Astrocyte (in vitro differentiated cells and primary cell): ENCODE measurements around the gene NRSN1. TPM values are rescaled to one million over a fixed set of nuclear protein-coding genes. Genes with fewer than 3 reads are reported as not detected.

ENCODE experiments used
- DNase-seq: peaks from one replicate; pipeline ENCODE4 v3.0.0-alpha.2; 2010; ENCODE audit warnings: low read depth
- FAIRE-seq: peaks from 2 replicates; lab custom pipeline; 2011; peaks lifted over from hg19 to GRCh38; lab: Jason Lieb, UNC
- H2AFZ ChIP-seq: 2 replicates; pipeline ENCODE4 v1.6.0; 2012; ENCODE audit warnings: low read depth, low read length, inconsistent platforms
- H3K27ac ChIP-seq: 2 replicates; pipeline ENCODE4 v1.5.1; 2011; ENCODE audit warnings: low read depth, low read length, inconsistent platforms
- H3K27me3 ChIP-seq: 2 replicates; pipeline ENCODE4 v1.6.0; 2011; ENCODE audit warnings: low read length, inconsistent platforms; ENCODE audit not compliant: insufficient read depth
- H3K36me3 ChIP-seq: 2 replicates; pipeline ENCODE4 v1.5.1; 2011; ENCODE audit warnings: low read length, inconsistent platforms; ENCODE audit not compliant: insufficient read depth
- H3K4me1 ChIP-seq: 2 replicates; pipeline ENCODE4 v1.5.1; 2011; ENCODE audit warnings: low read length, inconsistent platforms; ENCODE audit not compliant: insufficient read depth
- H3K4me2 ChIP-seq: 2 replicates; pipeline ENCODE4 v1.6.0; 2012; ENCODE audit warnings: low read length, inconsistent platforms
- H3K4me3 ChIP-seq: 2 replicates; pipeline ENCODE4 v1.5.1; 2011; ENCODE audit warnings: low read depth, mild to moderate bottlenecking, low read length, inconsistent platforms; ENCODE audit not compliant: insufficient read depth
- H3K79me2 ChIP-seq: 2 replicates; pipeline ENCODE4 v1.6.0; 2012; ENCODE audit warnings: mild to moderate bottlenecking, low read length, inconsistent platforms; ENCODE audit not compliant: insufficient read depth
- H3K9ac ChIP-seq: 2 replicates; pipeline ENCODE4 v1.6.0; 2012; ENCODE audit warnings: mild to moderate bottlenecking, low read length, inconsistent platforms
- H3K9me3 ChIP-seq: 2 replicates; pipeline ENCODE4 v1.5.1; 2012; ENCODE audit warnings: low read depth, mild to moderate bottlenecking, low read length, inconsistent platforms; ENCODE audit not compliant: insufficient read depth
- H4K20me1 ChIP-seq: 2 replicates; pipeline ENCODE4 v1.6.0; 2012; ENCODE audit warnings: low read length, inconsistent platforms; ENCODE audit not compliant: insufficient read depth
- H3K27ac Mint-ChIP-seq: one replicate; pipeline ENCODE4 v1.8.0; 2021; ENCODE audit warnings: mild to moderate bottlenecking, mixed read lengths; ENCODE audit not compliant: unreplicated experiment
- H3K27me3 Mint-ChIP-seq: one replicate; pipeline ENCODE4 v1.8.0; 2021; ENCODE audit warnings: low read depth, mixed read lengths; ENCODE audit not compliant: unreplicated experiment
- H3K36me3 Mint-ChIP-seq: one replicate; pipeline ENCODE4 v1.8.0; 2021; ENCODE audit warnings: low read depth, mixed read lengths; ENCODE audit not compliant: unreplicated experiment
- H3K4me1 Mint-ChIP-seq: one replicate; pipeline ENCODE4 v1.8.0; 2021; ENCODE audit warnings: low read depth, mixed read lengths; ENCODE audit not compliant: unreplicated experiment
- H3K4me3 Mint-ChIP-seq: one replicate; pipeline ENCODE4 v1.8.0; 2021; ENCODE audit warnings: mild to moderate bottlenecking, moderate library complexity, mixed read lengths; ENCODE audit not compliant: unreplicated experiment
- H3K9me3 Mint-ChIP-seq: one replicate; pipeline ENCODE4 v1.8.0; 2021; ENCODE audit warnings: mild to moderate bottlenecking, mixed read lengths; ENCODE audit not compliant: unreplicated experiment
- EZH2 ChIP-seq: IDR thresholded peaks from 2 replicates; pipeline ENCODE4 v1.6.1; 2012; ENCODE audit warnings: mild to moderate bottlenecking, low read length, inconsistent platforms; ENCODE audit not compliant: insufficient read depth
- total RNA-seq: library from RNA; stranded (reverse); gene quantifications from 2 replicates; pipeline ENCODE4 v1.2.1, GENCODE V29; 2021
- TF ChIP-seq, protein P1 (sequence below): IDR thresholded peaks from 2 replicates; pipeline ENCODE4 v1.5.1; 2011; ENCODE audit warnings: low read depth, mild to moderate bottlenecking, inconsistent platforms, low read length, moderate library complexity; ENCODE audit not compliant: insufficient read depth

The NRSN1 gene
- total RNA-seq, 1 donor from 2014 or later, result not detected

- H3K9me3 ChIP-seq, result no peaks in the 10 kb centered on the region
- no peak overlapping the region for H3K27ac Mint-ChIP-seq
- no peak overlapping the region for H3K27ac ChIP-seq
- peaks cover 2% of the 10 kb centered on the region for H3K4me1 Mint-ChIP-seq
- TF ChIP-seq EZH2, result no peak
- TF ChIP-seq, protein P1, sequence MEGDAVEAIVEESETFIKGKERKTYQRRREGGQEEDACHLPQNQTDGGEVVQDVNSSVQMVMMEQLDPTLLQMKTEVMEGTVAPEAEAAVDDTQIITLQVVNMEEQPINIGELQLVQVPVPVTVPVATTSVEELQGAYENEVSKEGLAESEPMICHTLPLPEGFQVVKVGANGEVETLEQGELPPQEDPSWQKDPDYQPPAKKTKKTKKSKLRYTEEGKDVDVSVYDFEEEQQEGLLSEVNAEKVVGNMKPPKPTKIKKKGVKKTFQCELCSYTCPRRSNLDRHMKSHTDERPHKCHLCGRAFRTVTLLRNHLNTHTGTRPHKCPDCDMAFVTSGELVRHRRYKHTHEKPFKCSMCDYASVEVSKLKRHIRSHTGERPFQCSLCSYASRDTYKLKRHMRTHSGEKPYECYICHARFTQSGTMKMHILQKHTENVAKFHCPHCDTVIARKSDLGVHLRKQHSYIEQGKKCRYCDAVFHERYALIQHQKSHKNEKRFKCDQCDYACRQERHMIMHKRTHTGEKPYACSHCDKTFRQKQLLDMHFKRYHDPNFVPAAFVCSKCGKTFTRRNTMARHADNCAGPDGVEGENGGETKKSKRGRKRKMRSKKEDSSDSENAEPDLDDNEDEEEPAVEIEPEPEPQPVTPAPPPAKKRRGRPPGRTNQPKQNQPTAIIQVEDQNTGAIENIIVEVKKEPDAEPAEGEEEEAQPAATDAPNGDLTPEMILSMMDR, result no peak
- no peak for DNase-seq
- no peak overlapping the region for H3K4me2 ChIP-seq
- H3K36me3 Mint-ChIP-seq, result no peaks in the 10 kb centered on the region
- no peak overlapping the region for H2AFZ ChIP-seq
- no peak overlapping the region for H3K4me3 Mint-ChIP-seq
- H3K79me2 ChIP-seq, result no peaks in the 10 kb centered on the region
- FAIRE-seq, result no peak
- H3K36me3 ChIP-seq, result no peaks in the 10 kb centered on the region
- H3K9me3 Mint-ChIP-seq, result no peaks in the 10 kb centered on the region
- H3K27me3 ChIP-seq, result no peaks in the 10 kb centered on the region
- no peaks in the 10 kb centered on the region for H3K27me3 Mint-ChIP-seq
- no peaks in the 10 kb centered on the region for H4K20me1 ChIP-seq
- no peak overlapping the region for H3K9ac ChIP-seq
- no peaks in the 10 kb centered on the region for H3K4me1 ChIP-seq
- H3K4me3 ChIP-seq, result no peak overlapping the region
These were observed 20.9 kb downstream of the NRSN1 start for GRCh38 chr6:24146871-24147270.

DNA sequence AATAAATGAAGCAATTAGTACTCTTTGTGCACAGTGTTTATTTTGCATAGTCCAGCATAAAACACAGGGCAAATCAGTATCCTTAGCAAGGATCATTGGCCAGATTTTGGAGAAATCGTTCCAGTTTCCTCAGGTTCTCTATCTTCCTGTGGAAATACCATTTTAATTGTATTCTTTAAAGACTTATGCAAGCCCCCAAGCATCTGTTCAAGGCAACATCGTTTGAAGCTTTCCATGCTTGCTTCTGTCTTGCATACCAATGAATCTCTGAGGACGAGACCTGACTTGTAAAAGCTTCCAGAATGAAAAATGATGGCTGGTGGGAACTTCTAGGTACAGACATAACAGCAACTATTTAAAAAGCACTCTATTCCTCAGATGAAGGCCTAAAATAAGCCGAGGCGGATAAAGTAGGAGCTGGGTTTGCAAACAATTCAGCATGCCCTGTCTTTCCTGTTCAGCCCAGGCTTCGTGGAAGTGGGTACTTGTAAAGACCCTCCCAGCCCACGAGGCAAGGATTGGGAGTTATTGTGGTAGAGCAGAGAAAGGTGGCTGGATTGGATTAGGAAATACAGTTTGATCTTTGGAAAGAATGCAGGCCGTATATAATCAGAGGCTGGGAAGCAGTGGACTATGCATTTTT, 21.6 kb downstream of the NRSN1 start:
- H3K4me2 ChIP-seq, result no peak overlapping the region
- no peak for DNase-seq
- Mint-ChIP-seq H3K4me3 (no peak overlapping the region), H3K4me1 (peaks cover 2% of the 10 kb centered on the region), H3K9me3 (no peaks in the 10 kb centered on the region), H3K27ac (no peak overlapping the region), H3K36me3 (no peaks in the 10 kb centered on the region), H3K27me3 (no peaks in the 10 kb centered on the region)
- H3K9me3 ChIP-seq, result no peaks in the 10 kb centered on the region
- H3K27me3 ChIP-seq, result no peaks in the 10 kb centered on the region
- H3K4me1 ChIP-seq, result no peaks in the 10 kb centered on the region
- FAIRE-seq, result no peak
- no peak overlapping the region for H3K27ac ChIP-seq
- H4K20me1 ChIP-seq, result no peaks in the 10 kb centered on the region
- no peak overlapping the region for H3K4me3 ChIP-seq
- no peaks in the 10 kb centered on the region for H3K36me3 ChIP-seq
- no peaks in the 10 kb centered on the region for H3K79me2 ChIP-seq
- TF ChIP-seq, protein P1, result no peak
- no peak for TF ChIP-seq EZH2
- no peak overlapping the region for H2AFZ ChIP-seq
- H3K9ac ChIP-seq, result no peak overlapping the region

- TF ChIP-seq, protein P1, result no peak
- TF ChIP-seq EZH2, result no peak
- no peaks in the 10 kb centered on the region for H3K27me3 ChIP-seq
- H3K36me3 ChIP-seq, result no peaks in the 10 kb centered on the region
- H3K4me2 ChIP-seq, result no peak overlapping the region
- H3K9ac ChIP-seq, result no peak overlapping the region
- no peak for DNase-seq
- Mint-ChIP-seq H3K4me1 (peaks cover 2% of the 10 kb centered on the region), H3K4me3 (no peak overlapping the region), H3K36me3 (no peaks in the 10 kb centered on the region), H3K27ac (no peak overlapping the region), H3K27me3 (no peaks in the 10 kb centered on the region), H3K9me3 (no peaks in the 10 kb centered on the region)
- no peaks in the 10 kb centered on the region for H4K20me1 ChIP-seq
- H3K4me3 ChIP-seq, result no peak overlapping the region
- H3K79me2 ChIP-seq, result no peaks in the 10 kb centered on the region
- no peak for FAIRE-seq
- no peak overlapping the region for H3K27ac ChIP-seq
- no peak overlapping the region for H2AFZ ChIP-seq
- H3K4me1 ChIP-seq, result no peaks in the 10 kb centered on the region
- H3K9me3 ChIP-seq, result no peaks in the 10 kb centered on the region
These were observed 22.1 kb downstream of the NRSN1 start for GRCh38 chr6:24148154-24148570.
